NB4 (cell line): ENCODE data around the gene MDM2.

ENCODE experiments used
- MAX ChIP-seq: IDR thresholded peaks from 2 replicates; pipeline ENCODE4 v1.6.1; 2011; ENCODE audit warnings: low read depth, low read length
- MYC ChIP-seq: IDR thresholded peaks from 2 replicates; pipeline ENCODE4 v1.6.1; 2011; ENCODE audit warnings: low read depth, low read length
- POLR2A ChIP-seq: IDR thresholded peaks from 2 replicates; pipeline ENCODE4 v1.6.1; 2011; ENCODE audit warnings: mild to moderate bottlenecking; ENCODE audit not compliant: insufficient read length; ENCODE audit errors: extremely low read depth
- TF ChIP-seq, protein P1 (sequence below): IDR thresholded peaks from one replicate; pipeline ENCODE4 v1.5.1; 2012; ENCODE audit warnings: low read depth, low read length

DNA sequence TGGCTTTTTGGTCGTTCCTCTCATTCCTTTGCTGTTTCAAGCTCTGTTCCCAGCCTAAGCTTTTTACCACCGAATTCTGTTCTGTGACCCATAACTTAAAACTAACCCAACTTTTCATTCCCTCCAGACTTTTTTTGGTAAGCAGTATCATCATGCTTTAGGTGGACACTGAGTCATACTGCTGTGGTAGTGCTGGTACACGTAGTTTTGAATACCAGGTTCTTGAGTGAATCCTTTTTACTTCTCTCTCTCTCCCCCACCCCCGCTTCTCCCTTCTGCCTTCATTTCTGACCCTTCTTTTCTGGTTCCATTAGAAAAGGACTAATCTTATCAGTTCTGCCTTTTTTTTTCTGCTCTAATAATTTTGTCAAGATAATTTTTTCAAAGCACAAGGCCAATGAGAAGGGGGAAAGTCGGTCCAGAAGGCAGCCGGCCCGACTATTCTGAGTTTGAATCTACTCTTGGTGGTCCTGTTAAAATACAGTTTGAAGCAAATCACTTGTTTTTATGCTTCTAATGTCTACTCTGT, 2.3 kb upstream of the MDM2 start:
- TF ChIP-seq MAX (no peak), POLR2A (no peak), MYC (no peak)
- TF ChIP-seq, protein P1, sequence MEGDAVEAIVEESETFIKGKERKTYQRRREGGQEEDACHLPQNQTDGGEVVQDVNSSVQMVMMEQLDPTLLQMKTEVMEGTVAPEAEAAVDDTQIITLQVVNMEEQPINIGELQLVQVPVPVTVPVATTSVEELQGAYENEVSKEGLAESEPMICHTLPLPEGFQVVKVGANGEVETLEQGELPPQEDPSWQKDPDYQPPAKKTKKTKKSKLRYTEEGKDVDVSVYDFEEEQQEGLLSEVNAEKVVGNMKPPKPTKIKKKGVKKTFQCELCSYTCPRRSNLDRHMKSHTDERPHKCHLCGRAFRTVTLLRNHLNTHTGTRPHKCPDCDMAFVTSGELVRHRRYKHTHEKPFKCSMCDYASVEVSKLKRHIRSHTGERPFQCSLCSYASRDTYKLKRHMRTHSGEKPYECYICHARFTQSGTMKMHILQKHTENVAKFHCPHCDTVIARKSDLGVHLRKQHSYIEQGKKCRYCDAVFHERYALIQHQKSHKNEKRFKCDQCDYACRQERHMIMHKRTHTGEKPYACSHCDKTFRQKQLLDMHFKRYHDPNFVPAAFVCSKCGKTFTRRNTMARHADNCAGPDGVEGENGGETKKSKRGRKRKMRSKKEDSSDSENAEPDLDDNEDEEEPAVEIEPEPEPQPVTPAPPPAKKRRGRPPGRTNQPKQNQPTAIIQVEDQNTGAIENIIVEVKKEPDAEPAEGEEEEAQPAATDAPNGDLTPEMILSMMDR = no peak
